ENCODE results near the gene WNT9A.
A peak's percentile ranks its signal among the peaks of the same experiment; 100 is the strongest.
"Not testable (repeated sequence)": the region's sequence is repeated elsewhere in the genome, so short reads cannot be mapped to it uniquely, and the experiment has no call there.

Gene WNT9A, protein sequence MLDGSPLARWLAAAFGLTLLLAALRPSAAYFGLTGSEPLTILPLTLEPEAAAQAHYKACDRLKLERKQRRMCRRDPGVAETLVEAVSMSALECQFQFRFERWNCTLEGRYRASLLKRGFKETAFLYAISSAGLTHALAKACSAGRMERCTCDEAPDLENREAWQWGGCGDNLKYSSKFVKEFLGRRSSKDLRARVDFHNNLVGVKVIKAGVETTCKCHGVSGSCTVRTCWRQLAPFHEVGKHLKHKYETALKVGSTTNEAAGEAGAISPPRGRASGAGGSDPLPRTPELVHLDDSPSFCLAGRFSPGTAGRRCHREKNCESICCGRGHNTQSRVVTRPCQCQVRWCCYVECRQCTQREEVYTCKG

DNA sequence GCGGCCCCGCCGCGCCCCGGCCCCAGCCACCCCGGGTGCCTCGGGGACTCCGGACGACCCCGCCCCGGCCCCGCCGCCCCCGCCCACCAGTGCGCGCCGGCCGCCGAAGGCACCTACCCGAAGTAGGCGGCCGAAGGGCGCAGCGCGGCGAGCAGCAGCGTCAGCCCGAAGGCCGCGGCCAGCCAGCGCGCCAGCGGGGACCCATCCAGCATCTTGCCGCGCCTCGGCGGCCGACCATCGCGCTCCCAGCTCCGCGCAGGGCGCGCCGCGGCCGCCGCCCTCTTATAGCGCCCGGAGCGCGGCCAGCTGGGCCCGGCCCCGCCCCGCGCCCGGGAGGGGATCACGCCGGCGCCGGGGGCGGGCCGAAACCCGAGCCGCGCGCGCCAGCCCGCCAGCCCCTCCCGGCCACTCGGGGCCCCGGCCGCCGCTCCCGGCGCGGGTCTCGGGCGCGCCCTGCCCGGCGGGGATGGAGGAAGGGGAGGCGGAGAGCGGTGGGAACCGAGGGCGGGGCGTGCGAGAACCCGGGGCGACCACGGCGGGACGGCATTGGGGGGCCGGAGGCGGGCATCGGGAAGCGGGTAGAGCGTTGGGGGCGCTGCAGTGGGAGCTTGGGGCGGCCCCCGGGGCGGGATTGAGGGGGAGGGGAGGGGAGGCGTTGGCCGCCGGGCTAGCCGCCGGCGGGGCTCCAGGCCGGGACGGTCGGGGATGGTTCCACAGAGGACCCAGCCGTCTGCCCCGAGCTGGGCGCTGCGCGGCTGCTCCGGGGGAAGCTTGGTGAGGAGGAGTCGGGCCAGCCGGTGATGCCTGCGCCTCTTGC lies at the start of gene WNT9A:
WNT9A (minus strand) TSS at position 257 of the 817 bp plus-strand sequence; CDS start at position 212, 45 bp downstream.
- no peak for DNase-seq (ENCODE audit: low read depth, low spot score)
- POLR2A ChIA-PET, result interaction anchor here (0.9 to 3.5 kb wide), 4 partner anchors 154 to 219 kb away, joined by 4 to 12 read pairs (median 6); no protein-coding TSS in a partner anchor
- CTCF ChIA-PET, result interaction anchor here (0.9 to 5.3 kb wide), 11 partner anchors 10 to 468 kb away, joined by 3 to 121 read pairs (median 4); partner anchors contain the start of gene JMJD4
- H3K4me3 ChIP-seq (ENCODE audit: low read depth, low read length), result peak within 1 kb of the TSS; percentile 64
- TF ChIP-seq, protein P1, sequence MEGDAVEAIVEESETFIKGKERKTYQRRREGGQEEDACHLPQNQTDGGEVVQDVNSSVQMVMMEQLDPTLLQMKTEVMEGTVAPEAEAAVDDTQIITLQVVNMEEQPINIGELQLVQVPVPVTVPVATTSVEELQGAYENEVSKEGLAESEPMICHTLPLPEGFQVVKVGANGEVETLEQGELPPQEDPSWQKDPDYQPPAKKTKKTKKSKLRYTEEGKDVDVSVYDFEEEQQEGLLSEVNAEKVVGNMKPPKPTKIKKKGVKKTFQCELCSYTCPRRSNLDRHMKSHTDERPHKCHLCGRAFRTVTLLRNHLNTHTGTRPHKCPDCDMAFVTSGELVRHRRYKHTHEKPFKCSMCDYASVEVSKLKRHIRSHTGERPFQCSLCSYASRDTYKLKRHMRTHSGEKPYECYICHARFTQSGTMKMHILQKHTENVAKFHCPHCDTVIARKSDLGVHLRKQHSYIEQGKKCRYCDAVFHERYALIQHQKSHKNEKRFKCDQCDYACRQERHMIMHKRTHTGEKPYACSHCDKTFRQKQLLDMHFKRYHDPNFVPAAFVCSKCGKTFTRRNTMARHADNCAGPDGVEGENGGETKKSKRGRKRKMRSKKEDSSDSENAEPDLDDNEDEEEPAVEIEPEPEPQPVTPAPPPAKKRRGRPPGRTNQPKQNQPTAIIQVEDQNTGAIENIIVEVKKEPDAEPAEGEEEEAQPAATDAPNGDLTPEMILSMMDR (IDR thresholded peaks at IDR 0.05; ENCODE audit: insufficient read depth, low read length, missing control alignments), result no peak

- POLR2A ChIA-PET, result no interaction called here
- no peak overlapping the region for H3K4me3 ChIP-seq (ENCODE audit: low read depth, low read length)
- CTCF ChIA-PET, result interaction anchor here (1.2 to 2.0 kb wide), 3 partner anchors 10 to 233 kb away, joined by 3 to 4 read pairs (median 4); partner anchors contain the start of gene WNT3A
- no peak for DNase-seq (ENCODE audit: low read depth, low spot score)
- TF ChIP-seq, protein P1 (IDR thresholded peaks at IDR 0.05; ENCODE audit: insufficient read depth, low read length, missing control alignments), result no peak
These were observed 48.6 kb upstream of the WNT9A start for GRCh38 chr1:227996187-227996950.

DNA sequence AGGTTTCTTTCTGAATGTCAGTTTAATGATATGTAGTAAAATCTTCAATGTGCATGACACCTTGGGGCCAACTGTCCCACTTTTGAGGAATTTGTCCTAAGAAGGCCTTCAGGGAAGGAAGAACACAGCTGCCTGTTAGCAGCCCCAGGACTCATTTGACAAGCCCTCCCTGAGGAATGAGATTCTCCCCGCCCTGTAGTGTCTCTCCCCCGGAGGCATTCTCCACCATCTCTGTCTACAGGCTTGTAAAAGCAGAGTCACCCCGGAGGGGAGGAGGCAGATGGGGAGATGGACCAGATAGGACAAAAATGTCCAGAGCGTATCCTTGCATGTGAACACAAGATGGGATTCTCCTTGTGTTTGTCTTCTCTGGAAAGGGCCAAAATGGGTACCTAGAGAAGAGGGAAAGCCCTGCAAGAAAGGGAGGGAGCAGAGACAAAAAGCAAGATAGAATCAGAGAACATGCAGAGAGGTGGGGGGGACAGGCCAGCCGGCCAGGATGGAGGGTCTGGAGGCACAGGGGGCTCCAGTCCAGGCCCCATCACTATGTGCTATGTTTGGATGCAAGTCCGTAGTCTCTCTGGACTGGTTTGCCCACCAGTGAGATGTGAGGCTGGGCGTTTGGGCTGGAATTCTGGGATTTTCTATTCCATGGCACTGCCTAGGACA lies 47.0 kb upstream of the WNT9A start:
- TF ChIP-seq, protein P1 (IDR thresholded peaks at IDR 0.05; ENCODE audit: insufficient read depth, low read length, missing control alignments), result no peak
- no peak overlapping the region for H3K4me3 ChIP-seq (ENCODE audit: low read depth, low read length)
- ChIA-PET POLR2A (no interaction called here), CTCF (no interaction called here)
- DNase-seq (ENCODE audit: low read depth, low spot score), result no peak

- TF ChIP-seq, protein P1 (IDR thresholded peaks at IDR 0.05; ENCODE audit: insufficient read depth, low read length, missing control alignments), result no peak
- H3K4me3 ChIP-seq (ENCODE audit: low read depth, low read length), result no peak overlapping the region
- ChIA-PET CTCF (interaction anchor here (0.9 to 1.5 kb wide), 2 partner anchors 10 to 34 kb away, joined by 4 read pairs; no protein-coding TSS in a partner anchor), POLR2A (no interaction called here)
- no peak for DNase-seq (ENCODE audit: low read depth, low spot score)
These were observed 39.4 kb upstream of the WNT9A start for GRCh38 chr1:227987181-227987580.

DNA sequence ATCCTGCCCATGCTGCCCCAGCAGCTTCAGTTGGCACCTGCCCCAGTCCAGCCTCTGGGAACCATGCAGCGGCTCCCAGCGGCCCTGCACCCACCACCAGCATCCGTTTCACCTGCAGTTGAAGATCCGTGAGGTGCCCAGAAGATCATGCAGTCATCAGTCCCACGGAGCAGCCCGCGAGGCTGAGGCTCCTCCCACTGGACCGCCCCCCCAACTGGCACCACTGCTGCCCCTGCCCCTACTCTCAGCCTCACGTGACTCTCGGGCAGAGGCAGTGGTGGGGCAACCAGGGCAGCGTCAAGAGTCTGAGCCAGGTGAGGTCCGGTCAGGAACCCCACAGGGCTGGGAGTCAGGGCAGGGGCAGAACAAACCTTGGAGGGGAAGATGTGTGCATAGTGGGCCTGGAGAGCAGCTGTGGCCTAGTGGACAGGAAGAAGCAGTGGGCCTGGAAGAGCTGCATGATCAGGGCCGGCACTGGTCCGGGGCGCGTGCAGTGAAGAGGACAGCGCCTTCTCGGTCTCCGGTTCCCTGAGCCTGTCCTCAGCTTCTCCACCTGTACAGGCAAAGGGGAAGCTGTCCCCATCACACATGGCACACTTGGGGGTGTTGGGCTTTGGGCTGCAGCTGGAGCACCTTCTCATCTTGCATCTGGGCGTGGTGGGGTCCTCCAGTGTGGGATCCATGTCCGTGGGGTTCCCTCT lies 28.0 kb upstream of the WNT9A start:
- DNase-seq (ENCODE audit: low read depth, low spot score); CTCF ChIA-PET; H3K4me3 ChIP-seq (ENCODE audit: low read depth, low read length); POLR2A ChIA-PET: not testable (repeated sequence)

GRCh38 chr1:227973724-227974288 lies 26.1 kb upstream of the WNT9A start:
- POLR2A ChIA-PET; DNase-seq (ENCODE audit: low read depth, low spot score); CTCF ChIA-PET; H3K4me3 ChIP-seq (ENCODE audit: low read depth, low read length): not testable (repeated sequence)

- POLR2A ChIA-PET; H3K4me3 ChIP-seq (ENCODE audit: low read depth, low read length); CTCF ChIA-PET; DNase-seq (ENCODE audit: low read depth, low spot score): not testable (repeated sequence)
These were observed 25.2 kb upstream of the WNT9A start for GRCh38 chr1:227972843-227973374.

- CTCF ChIA-PET; DNase-seq (ENCODE audit: low read depth, low spot score); POLR2A ChIA-PET; H3K4me3 ChIP-seq (ENCODE audit: low read depth, low read length): not testable (repeated sequence)
These were observed 24.5 kb upstream of the WNT9A start for GRCh38 chr1:227972283-227972679.

DNA sequence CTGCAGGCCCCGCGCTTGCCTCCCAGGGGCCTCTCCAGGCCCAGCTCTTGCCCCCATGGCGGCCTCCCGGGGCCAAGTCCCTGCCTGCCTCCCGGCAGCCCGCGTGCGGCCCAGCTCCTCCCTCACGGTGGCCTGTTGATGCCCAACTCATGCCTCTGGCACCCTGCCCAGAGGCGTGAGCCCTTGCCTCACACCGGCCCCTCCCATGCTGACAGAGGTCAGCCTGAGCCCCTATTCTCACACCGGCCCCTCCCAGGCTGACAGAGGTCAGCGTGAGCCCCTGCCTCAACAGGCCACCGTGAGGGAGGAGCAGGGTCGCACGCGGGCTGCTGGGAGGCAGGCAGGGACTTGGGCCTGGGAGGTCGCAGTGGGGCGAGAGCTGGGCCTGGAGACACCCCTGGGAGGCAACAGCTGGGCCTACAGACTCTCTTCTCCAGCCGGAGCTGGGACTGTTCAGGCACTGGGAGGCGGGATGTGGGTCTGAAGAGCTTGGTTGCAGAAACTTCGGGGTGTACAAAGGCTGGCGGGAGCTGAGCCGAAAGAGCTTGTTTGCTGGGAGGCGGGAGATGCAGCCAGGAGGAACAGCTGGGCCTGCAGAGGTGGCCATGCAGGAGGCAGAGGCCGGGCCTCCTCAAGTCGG lies 24.0 kb upstream of the WNT9A start:
- DNase-seq (ENCODE audit: low read depth, low spot score); POLR2A ChIA-PET; CTCF ChIA-PET; H3K4me3 ChIP-seq (ENCODE audit: low read depth, low read length): not testable (repeated sequence)
